Activated B cell treated with CpG ODN at 0.5 μM for 24 hours (primary cell): Measurements from ENCODE around the gene MCC. TPM values are rescaled to one million over a fixed set of nuclear protein-coding genes. Genes with fewer than 3 reads are reported as not detected.

Source experiments
- ATAC-seq: fragments of 200-7000 bp; cut with Tn5 transposase; one replicate; pipeline ENCODE4 v1.10.0; 2021; ENCODE audit warnings: low read depth, mild to moderate bottlenecking, moderate library complexity
- CTCF ChIA-PET: fragments of 350-600 bp; sonication (Branson Sonifier 250); formaldehyde crosslinking; loops from one replicate; lab custom pipeline; 2021; ENCODE audit warnings: antibody characterized with exemption; lab: Charles Lee
- POLR2A ChIA-PET: fragments of 350-600 bp; sonication (Branson Sonifier 250); formaldehyde crosslinking; loops from one replicate; lab custom pipeline; 2021; ENCODE audit warnings: antibody characterized with exemption; lab: Charles Lee
- DNase-seq: peaks from one replicate; pipeline ENCODE4 v3.0.0; 2022
- H3K27ac Mint-ChIP-seq: one replicate; pipeline ENCODE4 v1.8.0; 2020; ENCODE audit warnings: mixed read lengths
- H3K27me3 Mint-ChIP-seq: one replicate; pipeline ENCODE4 v1.8.0; 2021; ENCODE audit warnings: mixed read lengths
- H3K36me3 Mint-ChIP-seq: one replicate; pipeline ENCODE4 v1.8.0; 2021; ENCODE audit warnings: low read depth, mixed read lengths
- H3K4me1 Mint-ChIP-seq: one replicate; pipeline ENCODE4 v1.8.0; 2021; ENCODE audit warnings: mixed read lengths
- H3K4me3 Mint-ChIP-seq: one replicate; pipeline ENCODE4 v1.8.0; 2020; ENCODE audit warnings: mild to moderate bottlenecking, mixed read lengths
- H3K9me3 Mint-ChIP-seq: one replicate; pipeline ENCODE4 v1.8.0; 2020; ENCODE audit warnings: mixed read lengths
- CTCF ChIP-seq: fragments of 200-600 bp; IDR thresholded peaks from one replicate; pipeline ENCODE4 v1.8.0; 2022; ENCODE audit warnings: antibody characterized with exemption, mild to moderate bottlenecking
- intact Hi-C: fragments of 100-400 bp; cut with micrococcal nuclease; formaldehyde crosslinking; loops from one replicate; pipeline ENCODE4 v1.15.1; 2024
- total RNA-seq: library from RNA; stranded (reverse); gene quantifications from 2 replicates; pipeline ENCODE4 v1.2.3, GENCODE V29; 2022

The MCC gene
- total RNA-seq, 1 donor from 2014 or later: 0.22 TPM

- no peak for TF ChIP-seq CTCF
- DNase-seq (no peak), ATAC-seq (no peak)
- intact Hi-C loops: no loop called here
- POLR2A ChIA-PET: no interaction called here
- no peak overlapping the region for H3K4me3 Mint-ChIP-seq
- peaks cover 10% of the 10 kb centered on the region for H3K27me3 Mint-ChIP-seq
- no peak overlapping the region for H3K27ac Mint-ChIP-seq
- H3K9me3 Mint-ChIP-seq: no peaks in the 10 kb centered on the region
- CTCF ChIA-PET: no interaction called here
- H3K4me1 Mint-ChIP-seq: no peaks in the 10 kb centered on the region
- no peaks in the 10 kb centered on the region for H3K36me3 Mint-ChIP-seq
Observed at GRCh38 chr5:113157886-113158285, 330.4 kb downstream of the MCC start.

GRCh38 chr5:113156271-113156877, 331.9 kb downstream of the MCC start:
- Mint-ChIP-seq H3K4me1 (no peaks in the 10 kb centered on the region), H3K4me3 (no peak overlapping the region), H3K27ac (no peak overlapping the region), H3K36me3 (no peaks in the 10 kb centered on the region), H3K27me3 (peaks cover 10% of the 10 kb centered on the region), H3K9me3 (no peaks in the 10 kb centered on the region)
- DNase-seq: no peak
- TF ChIP-seq CTCF: no peak
- ChIA-PET POLR2A (no interaction called here), CTCF (no interaction called here)
- intact Hi-C loops: no loop called here
- ATAC-seq: no peak

GRCh38 chr5:113153512-113154097, 334.6 kb downstream of the MCC start:
- CTCF ChIA-PET: no interaction called here

GRCh38 chr5:113152380-113152740, 335.9 kb downstream of the MCC start:
- no peaks in the 10 kb centered on the region for H3K4me1 Mint-ChIP-seq
- ChIA-PET CTCF (no interaction called here), POLR2A (no interaction called here)
- TF ChIP-seq CTCF: no peak
- H3K36me3 Mint-ChIP-seq: no peaks in the 10 kb centered on the region
- DNase-seq (no peak), ATAC-seq (no peak)
- H3K27ac Mint-ChIP-seq: no peak overlapping the region
- H3K9me3 Mint-ChIP-seq: no peaks in the 10 kb centered on the region
- peaks cover 7% of the 10 kb centered on the region for H3K27me3 Mint-ChIP-seq
- intact Hi-C loops: no loop called here
- no peak overlapping the region for H3K4me3 Mint-ChIP-seq

More at GRCh38 chr5:113153512-113154097, 334.6 kb downstream of the MCC start:
- DNase-seq (no peak), ATAC-seq (no peak)
- intact Hi-C loops: no loop called here
- Mint-ChIP-seq H3K9me3 (no peaks in the 10 kb centered on the region), H3K4me1 (no peaks in the 10 kb centered on the region), H3K27me3 (peaks cover 7% of the 10 kb centered on the region), H3K36me3 (no peaks in the 10 kb centered on the region), H3K27ac (no peak overlapping the region), H3K4me3 (no peak overlapping the region)
- POLR2A ChIA-PET: no interaction called here
- TF ChIP-seq CTCF: no peak

GRCh38 chr5:113151641-113152379, 336.4 kb downstream of the MCC start:
- Mint-ChIP-seq H3K4me3 (no peak overlapping the region), H3K36me3 (no peaks in the 10 kb centered on the region), H3K4me1 (no peaks in the 10 kb centered on the region), H3K27ac (no peak overlapping the region), H3K27me3 (peaks cover 4% of the 10 kb centered on the region), H3K9me3 (no peaks in the 10 kb centered on the region)
- TF ChIP-seq CTCF: no peak
- ChIA-PET POLR2A (no interaction called here), CTCF (no interaction called here)
- DNase-seq: no peak
- no peak for ATAC-seq
- intact Hi-C loops: no loop called here
